Body of pancreas (tissue), 4 donors: Measurements from ENCODE around the gene GRIA3. TPM values are rescaled to one million over a fixed set of nuclear protein-coding genes. Genes with fewer than 3 reads are reported as not detected.

Experiments
- ATAC-seq: fragments of 150-250 bp; one replicate; pipeline ENCODE4 v1.9.1; 2016
- DNase-seq, 4 donors: peaks; one replicate each; pipeline ENCODE4 v3.0.0-alpha.2; 2019
- H3K27ac ChIP-seq, 4 donors: fragments of 200-600 bp; sonication (generic); 1 replicate in 3 of 4; 2 replicates in 1 of 4; pipeline versions ENCODE4 v1.5.1 to v1.6.1; 2016 to 2019; ENCODE audit warnings: mild to moderate bottlenecking in 1 of 4, mixed read lengths in 1 of 4, moderate library complexity in 1 of 4
- H3K27me3 ChIP-seq, 2 donors: fragments of 200-600 bp; sonication (generic); one replicate each; pipeline ENCODE4 v1.6.0; 2016; ENCODE audit warnings: mild to moderate bottlenecking in 1 of 2
- H3K36me3 ChIP-seq, 2 donors: fragments of 200-600 bp; sonication (generic); replicated peaks in 1 of 2; 2 replicates each; pipeline ENCODE4 v1.5.1; 2016; ENCODE audit warnings: low read depth in 2 of 2; ENCODE audit not compliant: insufficient read depth in 1 of 2
- H3K4me1 ChIP-seq: fragments of 200-600 bp; sonication (generic); one replicate; pipeline ENCODE4 v1.6.0; 2016
- H3K4me3 ChIP-seq, 2 donors: fragments of 200-600 bp; sonication (generic); 1 replicate in 1 of 2; 2 replicates in 1 of 2; pipeline ENCODE4 v1.5.1; 2016 to 2019
- H3K9me3 ChIP-seq, 3 donors: fragments of 200-600 bp; sonication (generic); 1 replicate in 2 of 3; 2 replicates in 1 of 3; pipeline ENCODE4 v1.5.1; 2016
- POLR2A ChIP-seq, 3 donors: fragments of 450-650 bp; IDR thresholded peaks; one replicate each; pipeline ENCODE4 v1.6.1; 2016; ENCODE audit warnings: antibody characterized with exemption in 3 of 3, mild to moderate bottlenecking in 2 of 3
- WGBS, 2 donors: methylation state at CpG; one replicate each; pipeline ENCODE4 v1.1.5; 2017; 5-methylcytosine and 5-hydroxymethylcytosine counted together
- intact Hi-C: fragments of 100-400 bp; cut with DNase I; formaldehyde crosslinking; loops from one replicate; pipeline ENCODE4 v1.15.1; 2023
- total RNA-seq, 2 donors: library from RNA; depleted of rRNA; stranded (reverse); fragments of >200 nt; gene quantifications; one replicate each; pipeline ENCODE4 v1.1.0, GENCODE V29; 2016
- TF ChIP-seq, protein P1 (sequence below), 7 experiments: fragments of 450-650 bp in 4 of 7; fragments of 200-600 bp in 3 of 7; sonication (generic) in 3 of 7; IDR thresholded peaks; one replicate each; pipeline ENCODE4 v1.5.1; 2016 to 2019; ENCODE audit warnings: antibody characterized with exemption in 7 of 7

GRIA3 gene
- total RNA-seq, 2 donors from 2014 or later = 0.52 to 0.99 TPM

DNA sequence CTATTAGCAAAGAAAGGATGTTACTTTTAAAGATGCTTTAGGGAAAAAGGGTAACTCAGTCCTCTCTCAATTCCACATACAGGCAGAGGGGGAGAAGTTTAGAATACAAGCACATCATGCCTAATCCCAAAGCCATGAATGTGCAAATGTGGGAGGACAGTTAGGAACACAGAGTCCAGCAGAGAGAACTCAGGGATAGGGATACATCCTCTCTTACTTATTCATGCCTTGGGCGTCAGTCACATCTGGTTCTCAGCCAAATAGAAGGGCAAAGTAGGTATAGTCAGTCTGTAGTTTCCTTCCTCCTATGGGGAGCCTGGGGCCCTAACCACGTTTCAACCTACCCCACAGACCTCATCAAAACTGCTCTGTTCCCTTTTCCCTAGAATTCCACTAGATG lies 87.8 kb downstream of the GRIA3 start:
- Histone ChIP-seq H3K4me1 (no peaks in the 10 kb centered on the region), H3K36me3 (no peaks in the 10 kb centered on the region), H3K4me3 (no peak overlapping the region), H3K27ac (no peak overlapping the region), H3K27me3 (no peaks in the 10 kb centered on the region), H3K9me3 (no peaks in the 10 kb centered on the region)
- no peak for DNase-seq
- no peak for TF ChIP-seq POLR2A (IDR thresholded peaks at IDR 0.05)
- TF ChIP-seq, protein P1, sequence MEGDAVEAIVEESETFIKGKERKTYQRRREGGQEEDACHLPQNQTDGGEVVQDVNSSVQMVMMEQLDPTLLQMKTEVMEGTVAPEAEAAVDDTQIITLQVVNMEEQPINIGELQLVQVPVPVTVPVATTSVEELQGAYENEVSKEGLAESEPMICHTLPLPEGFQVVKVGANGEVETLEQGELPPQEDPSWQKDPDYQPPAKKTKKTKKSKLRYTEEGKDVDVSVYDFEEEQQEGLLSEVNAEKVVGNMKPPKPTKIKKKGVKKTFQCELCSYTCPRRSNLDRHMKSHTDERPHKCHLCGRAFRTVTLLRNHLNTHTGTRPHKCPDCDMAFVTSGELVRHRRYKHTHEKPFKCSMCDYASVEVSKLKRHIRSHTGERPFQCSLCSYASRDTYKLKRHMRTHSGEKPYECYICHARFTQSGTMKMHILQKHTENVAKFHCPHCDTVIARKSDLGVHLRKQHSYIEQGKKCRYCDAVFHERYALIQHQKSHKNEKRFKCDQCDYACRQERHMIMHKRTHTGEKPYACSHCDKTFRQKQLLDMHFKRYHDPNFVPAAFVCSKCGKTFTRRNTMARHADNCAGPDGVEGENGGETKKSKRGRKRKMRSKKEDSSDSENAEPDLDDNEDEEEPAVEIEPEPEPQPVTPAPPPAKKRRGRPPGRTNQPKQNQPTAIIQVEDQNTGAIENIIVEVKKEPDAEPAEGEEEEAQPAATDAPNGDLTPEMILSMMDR (IDR thresholded peaks at IDR 0.05) = no peak
- intact Hi-C loops = no loop called here
- no peak for ATAC-seq
- 40 to 53% methylated on average over 1 to 2 of the region's 2 CpGs for WGBS, 2 donors

DNA sequence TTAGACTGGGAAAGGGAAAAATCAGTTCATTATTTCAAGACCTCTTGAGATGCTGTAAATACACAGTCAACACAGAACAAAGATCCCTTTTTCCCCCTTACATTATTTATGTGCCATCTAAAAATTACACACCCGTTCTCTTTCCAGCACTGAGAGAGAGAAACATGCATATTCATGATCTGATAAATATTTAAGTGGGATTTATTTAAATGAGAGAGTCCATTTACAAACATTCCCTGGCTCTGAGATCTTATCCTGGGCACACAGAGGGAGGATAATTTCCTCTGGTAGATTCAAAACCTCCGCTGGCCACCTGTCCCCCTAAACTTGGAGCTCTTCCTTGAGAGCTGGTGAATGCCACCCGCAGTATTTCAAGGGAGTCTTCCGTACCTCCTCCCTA lies 88.6 kb downstream of the GRIA3 start:
- Histone ChIP-seq H3K27ac (no peak overlapping the region), H3K4me1 (no peaks in the 10 kb centered on the region), H3K9me3 (no peaks in the 10 kb centered on the region), H3K4me3 (no peak overlapping the region), H3K27me3 (no peaks in the 10 kb centered on the region), H3K36me3 (no peaks in the 10 kb centered on the region)
- WGBS, 2 donors = 71 to 72% methylated on average over 2 to 3 of the region's 4 CpGs
- intact Hi-C loops = no loop called here
- DNase-seq (no peak), ATAC-seq (no peak)
- TF ChIP-seq, protein P1 (IDR thresholded peaks at IDR 0.05) = no peak
- no peak for TF ChIP-seq POLR2A (IDR thresholded peaks at IDR 0.05)

DNA sequence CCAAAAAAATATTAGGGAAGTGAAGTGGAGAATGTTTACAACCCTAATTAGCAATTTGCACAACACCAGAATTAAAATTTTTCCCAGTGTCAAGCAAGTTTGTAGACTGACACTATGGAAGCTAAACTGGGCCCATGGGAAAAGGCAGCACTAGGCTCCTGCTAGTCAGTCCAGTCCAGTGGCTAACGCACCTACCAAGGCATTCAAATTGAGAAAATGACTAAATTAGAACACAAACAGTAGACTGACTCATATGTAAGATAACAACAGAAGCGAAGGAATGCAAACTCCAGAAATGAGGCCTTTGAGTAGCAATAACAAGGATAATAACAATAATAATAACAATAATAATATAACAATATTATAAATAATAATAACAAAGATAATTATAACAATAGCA lies 90.7 kb downstream of the GRIA3 start:
- Histone ChIP-seq H3K9me3 (no peaks in the 10 kb centered on the region), H3K4me3 (no peak overlapping the region), H3K27me3 (no peaks in the 10 kb centered on the region), H3K36me3 (no peaks in the 10 kb centered on the region), H3K4me1 (no peaks in the 10 kb centered on the region), H3K27ac (no peak overlapping the region)
- intact Hi-C loops = no loop called here
- TF ChIP-seq POLR2A (IDR thresholded peaks at IDR 0.05) = no peak
- TF ChIP-seq, protein P1 (IDR thresholded peaks at IDR 0.05) = no peak
- DNase-seq = no peak
- WGBS, 2 donors = 77 to 81% methylated on average over 2 of the region's 2 CpGs
- no peak for ATAC-seq

- DNase-seq (no peak), ATAC-seq (no peak)
- H3K36me3 ChIP-seq = no peaks in the 10 kb centered on the region
- H3K4me1 ChIP-seq = no peaks in the 10 kb centered on the region
- no peak overlapping the region for H3K27ac ChIP-seq
- TF ChIP-seq, protein P1 (IDR thresholded peaks at IDR 0.05) = no peak
- TF ChIP-seq POLR2A (IDR thresholded peaks at IDR 0.05) = no peak
- 63 to 67% methylated on average over 3 to 4 of the region's 4 CpGs for WGBS, 2 donors
- H3K27me3 ChIP-seq = no peaks in the 10 kb centered on the region
- no peaks in the 10 kb centered on the region for H3K9me3 ChIP-seq
- no peak overlapping the region for H3K4me3 ChIP-seq
- intact Hi-C loops = no loop called here
Observed at GRCh38 chrX:123277347-123277746, 93.3 kb downstream of the GRIA3 start.

DNA sequence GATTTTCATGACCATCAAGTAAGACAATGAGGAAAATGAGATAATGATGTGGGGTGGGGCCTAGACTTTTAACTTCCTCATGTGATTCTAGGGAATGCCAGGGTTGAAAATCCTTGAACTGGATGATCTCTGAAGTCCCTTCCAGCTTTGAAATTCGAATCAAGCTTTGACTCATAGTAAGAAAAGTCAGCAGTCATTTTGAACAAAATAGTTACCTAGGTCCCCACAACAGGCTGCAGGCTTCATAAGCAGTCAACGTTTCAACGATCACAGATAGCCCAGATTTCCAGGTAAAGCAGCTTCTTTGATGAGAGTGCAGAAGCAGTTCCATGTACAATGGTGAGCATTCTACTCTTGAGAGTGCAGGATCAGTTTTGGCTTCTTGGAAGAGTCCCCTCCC lies 93.7 kb downstream of the GRIA3 start:
- 62 to 68% methylated on average over 3 of the region's 3 CpGs for WGBS, 2 donors
- Histone ChIP-seq H3K4me1 (no peaks in the 10 kb centered on the region), H3K27ac (no peak overlapping the region), H3K27me3 (no peaks in the 10 kb centered on the region), H3K9me3 (no peaks in the 10 kb centered on the region), H3K4me3 (no peak overlapping the region), H3K36me3 (no peaks in the 10 kb centered on the region)
- no peak for TF ChIP-seq POLR2A (IDR thresholded peaks at IDR 0.05)
- TF ChIP-seq, protein P1 (IDR thresholded peaks at IDR 0.05) = no peak
- ATAC-seq = no peak
- no peak for DNase-seq
- intact Hi-C loops = no loop called here
